ENCODE measurements around the gene INAFM1.

INAFM1 gene

GRCh38 chr19:47274071-47274890 lies at the start of gene INAFM1:
Gene INAFM1, plus strand, starts transcription at chr19:47274885. Its CDS starts 35 bp downstream, at chr19:47274920.
- Histone ChIP-seq H3K4me3 (peak within 1 kb of the TSS; percentile 66 to 83 (median 71)), H3K9me3 (replicated peaks in 1 of 11) (no peaks in the 10 kb centered on the region), H3K36me3 (peaks cover 22 to 28% (median 26%) of the 10 kb centered on the region in 11 experiments), H4K20me1 (peaks cover 13 to 35% (median 18%) of the 10 kb centered on the region in 11 experiments; a peak in 20 of 22 replicates), H3K4me2 (peak within 1 kb of the TSS; percentile 92 to 100 (median 99)), H3K4me1 (peaks cover 36 to 64% (median 58%) of the 10 kb centered on the region in 10 experiments), H3K27ac (peak within 1 kb of the TSS; percentile 80 to 97 (median 91)), H3K9ac (peak within 1 kb of the TSS; percentile 83 to 93 (median 88)), H3K27me3 (peaks cover 7 to 16% (median 14%) of the 10 kb centered on the region in 11 experiments; a peak in 18 of 22 replicates)
- TF ChIP-seq Cebpa-rat (IDR thresholded peaks at IDR 0.05): no peak

- peak overlapping the region; percentile 95 to 100 (median 96) for H3K27ac ChIP-seq
These were observed 48.8 kb upstream of the INAFM1 start for GRCh38 chr19:47225746-47226425.

GRCh38 chr19:47226426-47227351 lies 48.0 kb upstream of the INAFM1 start:
- TF ChIP-seq Cebpa-rat (IDR thresholded peaks at IDR 0.05): no peak
- peaks cover 18 to 53% (median 46%) of the 10 kb centered on the region in 10 experiments for H3K4me1 ChIP-seq
- H3K4me3 ChIP-seq: peak overlapping the region; percentile 76 to 90 (median 83)
- H3K27me3 ChIP-seq: peaks cover 0 to 20% (median 4%) of the 10 kb centered on the region in 11 experiments; a peak in 9 of 22 replicates
- peak overlapping the region; percentile 87 to 99 (median 95) for H3K9ac ChIP-seq
- no peaks in the 10 kb centered on the region for H3K9me3 ChIP-seq (replicated peaks in 1 of 11)
- H4K20me1 ChIP-seq: peaks cover 0 to 49% (median 20%) of the 10 kb centered on the region in 11 experiments; a peak in 10 of 22 replicates
- H3K36me3 ChIP-seq: peaks cover 9 to 34% (median 29%) of the 10 kb centered on the region in 11 experiments; a peak in 20 of 22 replicates
- peak overlapping the region; percentile 87 to 99 (median 93) for H3K4me2 ChIP-seq
- H3K27ac ChIP-seq: peak overlapping the region; percentile 95 to 100 (median 96)

More at GRCh38 chr19:47225746-47226425, 48.8 kb upstream of the INAFM1 start:
- H3K4me3 ChIP-seq: peak overlapping the region; percentile 76 to 90 (median 83)
- peaks cover 17 to 42% (median 37%) of the 10 kb centered on the region in 11 experiments for H3K36me3 ChIP-seq
- peaks cover 0 to 20% (median 4%) of the 10 kb centered on the region in 11 experiments; a peak in 9 of 22 replicates for H3K27me3 ChIP-seq
- peak in 1 of 11 experiments; percentile 20; a peak in 1 of 22 replicates for TF ChIP-seq Cebpa-rat (IDR thresholded peaks at IDR 0.05)
- H3K4me1 ChIP-seq: peaks cover 13 to 48% (median 41%) of the 10 kb centered on the region in 10 experiments
- peaks cover 0 to 57% (median 22%) of the 10 kb centered on the region in 11 experiments; a peak in 10 of 22 replicates for H4K20me1 ChIP-seq
- peak overlapping the region; percentile 87 to 99 (median 95) for H3K9ac ChIP-seq
- H3K4me2 ChIP-seq: peak overlapping the region; percentile 87 to 99 (median 93)
- no peaks in the 10 kb centered on the region for H3K9me3 ChIP-seq (replicated peaks in 1 of 11)

- peak overlapping the region; percentile 87 to 99 (median 95) for H3K9ac ChIP-seq
- peak; percentile 61 to 82 (median 73); a peak in 17 of 22 replicates for TF ChIP-seq Cebpa-rat (IDR thresholded peaks at IDR 0.05)
- H3K4me1 ChIP-seq: peaks cover 27 to 62% (median 54%) of the 10 kb centered on the region in 10 experiments
- no peaks in the 10 kb centered on the region for H3K9me3 ChIP-seq (replicated peaks in 1 of 11)
- H3K27ac ChIP-seq: peak overlapping the region; percentile 95 to 100 (median 96)
- H3K4me2 ChIP-seq: peak overlapping the region; percentile 87 to 99 (median 93)
- peak overlapping the region; percentile 76 to 90 (median 83) for H3K4me3 ChIP-seq
- peaks cover 0 to 40% (median 16%) of the 10 kb centered on the region in 11 experiments; a peak in 10 of 22 replicates for H4K20me1 ChIP-seq
- peaks cover 0 to 20% (median 4%) of the 10 kb centered on the region in 11 experiments; a peak in 9 of 22 replicates for H3K27me3 ChIP-seq
- H3K36me3 ChIP-seq: peaks cover under 1 to 25% (median 21%) of the 10 kb centered on the region in 11 experiments; a peak in 17 of 22 replicates
These were observed 47.1 kb upstream of the INAFM1 start for GRCh38 chr19:47227352-47228167.

GRCh38 chr19:47228168-47228936 lies 46.3 kb upstream of the INAFM1 start:
- H3K4me3 ChIP-seq: peak overlapping the region; percentile 76 to 90 (median 83)
- peaks cover 0 to 20% (median 4%) of the 10 kb centered on the region in 11 experiments; a peak in 9 of 22 replicates for H3K27me3 ChIP-seq
- H4K20me1 ChIP-seq: peaks cover 0 to 36% (median 16%) of the 10 kb centered on the region in 11 experiments; a peak in 10 of 22 replicates
- peak overlapping the region; percentile 87 to 99 (median 95) for H3K9ac ChIP-seq
- peaks cover 31 to 68% (median 60%) of the 10 kb centered on the region in 10 experiments for H3K4me1 ChIP-seq
- peak overlapping the region; percentile 87 to 99 (median 93) for H3K4me2 ChIP-seq
- H3K36me3 ChIP-seq: peaks cover 0 to 22% (median 19%) of the 10 kb centered on the region in 11 experiments; a peak in 16 of 22 replicates
- no peak; a peak in 1 of 22 replicates for TF ChIP-seq Cebpa-rat (IDR thresholded peaks at IDR 0.05)
- peak overlapping the region; percentile 95 to 100 (median 96) for H3K27ac ChIP-seq
- no peaks in the 10 kb centered on the region for H3K9me3 ChIP-seq (replicated peaks in 1 of 11)

- Histone ChIP-seq H3K9ac (peak overlapping the region; percentile 87 to 99 (median 95)), H3K36me3 (peaks cover 0 to 15% (median 13%) of the 10 kb centered on the region in 11 experiments; a peak in 15 of 22 replicates), H3K4me1 (peaks cover 31 to 68% (median 61%) of the 10 kb centered on the region in 10 experiments), H3K27ac (peak overlapping the region; percentile 95 to 100 (median 96)), H3K27me3 (peaks cover 0 to 20% (median 4%) of the 10 kb centered on the region in 11 experiments; a peak in 9 of 22 replicates), H3K9me3 (replicated peaks in 1 of 11) (no peaks in the 10 kb centered on the region), H3K4me2 (peak overlapping the region; percentile 87 to 99 (median 93)), H3K4me3 (peak overlapping the region; percentile 76 to 90 (median 83)), H4K20me1 (peaks cover 0 to 28% (median 16%) of the 10 kb centered on the region in 11 experiments; a peak in 10 of 22 replicates)
- TF ChIP-seq Cebpa-rat (IDR thresholded peaks at IDR 0.05): no peak
These were observed 45.6 kb upstream of the INAFM1 start for GRCh38 chr19:47228937-47229675.
